HL-60 (cell line): ENCODE data around the gene PCDH15.

Source experiments
- CTCF ChIP-seq: IDR thresholded peaks from one replicate; pipeline ENCODE4 v1.5.1; 2011; ENCODE audit warnings: low read length, control low read depth, inconsistent platforms; ENCODE audit not compliant: insufficient read depth
- GABPA ChIP-seq: IDR thresholded peaks from 2 replicates; pipeline ENCODE4 v1.6.1; 2012; ENCODE audit warnings: low read depth
- POLR2AphosphoS5 ChIP-seq: IDR thresholded peaks from 2 replicates; pipeline ENCODE4 v1.6.1; 2012; ENCODE audit warnings: low read depth

GRCh38 chr10:54656643-54657042 is 144.4 kb downstream of the PCDH15 start:
- no peak for TF ChIP-seq POLR2AphosphoS5
- TF ChIP-seq CTCF: no peak
- no peak for TF ChIP-seq GABPA
